ENCODE data around the gene CDK12. TPM values are rescaled to one million over a fixed set of nuclear protein-coding genes. Genes with fewer than 3 reads are reported as not detected.
"Not testable (repeated sequence)": the region's sequence is repeated elsewhere in the genome, so short reads cannot be mapped to it uniquely, and the experiment has no call there.

The CDK12 gene
- polyA plus RNA-seq, 1 of the 3 experiments (the other 2 are of a cell fraction) = 11.6 TPM

- Histone ChIP-seq H3F3A (replicated peaks; ENCODE audit: insufficient read depth) (peaks cover 3% of the 10 kb centered on the region), H4K20me1 (ENCODE audit: insufficient read depth) (peaks cover 41% of the 10 kb centered on the region), H3K36me3 (replicated peaks in 1 of 2; ENCODE audit: control insufficient read depth in 1 of 2, insufficient read depth in 2 of 2, low read length in 1 of 2) (peaks cover 0 to 8% of the 10 kb centered on the region in 2 experiments), H3K4me3 (ENCODE audit: low read depth in 2 of 2, low read length in 1 of 2) (peak overlapping the region; percentile 74 to 77), H3K4me2 (peak overlapping the region; percentile 93), H3K27ac (ENCODE audit: low read depth in 2 of 2, low read length in 1 of 2) (peak overlapping the region; percentile 91 to 96), H3K9me2 (no peaks in the 10 kb centered on the region), H3K9me3 (no peaks in the 10 kb centered on the region), H3K27me3 (ENCODE audit: insufficient read depth) (no peaks in the 10 kb centered on the region), H3K79me2 (ENCODE audit: insufficient read depth) (peaks cover 52% of the 10 kb centered on the region), H3K9ac (peak overlapping the region; percentile 96), H2AFZ (ENCODE audit: low read depth) (no peak overlapping the region), H3K4me1 (ENCODE audit: control insufficient read depth in 1 of 2, insufficient read depth in 2 of 2, low read depth in 1 of 2, low read length in 1 of 2) (peaks cover 4 to 6% of the 10 kb centered on the region in 2 experiments; a peak in 2 of 4 replicates)
- TF ChIP-seq GABPA (IDR thresholded peaks at IDR 0.05; ENCODE audit: low read depth) (no peak), MXI1 (IDR thresholded peaks at IDR 0.05; ENCODE audit: low read depth, low read length) (peak; percentile 9; the same call in 1 of the 2 replicates)
- under 1% methylated on average over 32 of the region's 34 CpGs for WGBS (ENCODE audit: low lambda C conversion rate)
- CTCF ChIA-PET = interaction anchor here (1.0 to 2.6 kb wide), 6 partner anchors 46 to 255 kb away, joined by 3 to 6 read pairs (median 6); no protein-coding TSS in a partner anchor
- no peak for DNase-seq
- POLR2A ChIA-PET = interaction anchor here (4.3 kb wide), 1 partner anchor 10 kb away, joined by 41 read pairs; the partner anchor contains the start of gene MED1
These were observed 762 bp downstream of the CDK12 start for GRCh38 chr17:39461926-39462569.

GRCh38 chr17:39462631-39463375 lies 1.5 kb downstream of the CDK12 start:
- Histone ChIP-seq H3K36me3 (replicated peaks in 1 of 2; ENCODE audit: control insufficient read depth in 1 of 2, insufficient read depth in 2 of 2, low read length in 1 of 2) (peaks cover 0 to 8% of the 10 kb centered on the region in 2 experiments), H3K4me1 (ENCODE audit: control insufficient read depth in 1 of 2, insufficient read depth in 2 of 2, low read depth in 1 of 2, low read length in 1 of 2) (peaks cover 4 to 6% of the 10 kb centered on the region in 2 experiments; a peak in 2 of 4 replicates), H3K9ac (peak overlapping the region; percentile 96), H3K4me3 (ENCODE audit: low read depth in 2 of 2, low read length in 1 of 2) (peak overlapping the region; percentile 74 to 77), H4K20me1 (ENCODE audit: insufficient read depth) (peaks cover 49% of the 10 kb centered on the region), H3K79me2 (ENCODE audit: insufficient read depth) (peaks cover 59% of the 10 kb centered on the region), H3K4me2 (peak overlapping the region; percentile 93), H3K27me3 (ENCODE audit: insufficient read depth) (no peaks in the 10 kb centered on the region), H3K9me2 (no peaks in the 10 kb centered on the region), H3K9me3 (no peaks in the 10 kb centered on the region), H2AFZ (ENCODE audit: low read depth) (no peak overlapping the region), H3K27ac (ENCODE audit: low read depth in 2 of 2, low read length in 1 of 2) (peak overlapping the region in 1 of 2 experiments; percentile 96; a peak in 1 of 4 replicates), H3F3A (replicated peaks; ENCODE audit: insufficient read depth) (peaks cover 3% of the 10 kb centered on the region)
- WGBS (ENCODE audit: low lambda C conversion rate) = 5% methylated on average over 28 of the region's 28 CpGs
- ChIA-PET CTCF (interaction anchor here (1.0 to 2.6 kb wide), 5 partner anchors 47 to 192 kb away, joined by 4 to 6 read pairs (median 6); no protein-coding TSS in a partner anchor), POLR2A (interaction anchor here (4.3 kb wide), 1 partner anchor 11 kb away, joined by 41 read pairs; the partner anchor contains the start of gene MED1)
- DNase-seq = peak; percentile 19
- TF ChIP-seq SMC3 (IDR thresholded peaks at IDR 0.05; ENCODE audit: low read depth, low read length) (no peak), MXI1 (IDR thresholded peaks at IDR 0.05; ENCODE audit: low read depth, low read length) (0 out of 2 replicates have a peak, but pooled peaks have one; percentile 7)

GRCh38 chr17:39464639-39465181 lies 3.4 kb downstream of the CDK12 start:
- not testable (repeated sequence) for H3K9me3 ChIP-seq; H3K27ac ChIP-seq (ENCODE audit: low read depth in 2 of 2, low read length in 1 of 2); H2AFZ ChIP-seq (ENCODE audit: low read depth); H3F3A ChIP-seq (replicated peaks; ENCODE audit: insufficient read depth); H3K4me1 ChIP-seq (ENCODE audit: control insufficient read depth in 1 of 2, insufficient read depth in 2 of 2, low read depth in 1 of 2, low read length in 1 of 2); DNase-seq; H3K9me2 ChIP-seq; H3K27me3 ChIP-seq (ENCODE audit: insufficient read depth)
- Histone ChIP-seq H3K9ac (peak overlapping the region; percentile 96; the same call in 1 of the 2 replicates), H4K20me1 (ENCODE audit: insufficient read depth) (peaks cover 57% of the 10 kb centered on the region), H3K79me2 (ENCODE audit: insufficient read depth) (peaks cover 78% of the 10 kb centered on the region), H3K36me3 (replicated peaks in 1 of 2; ENCODE audit: control insufficient read depth in 1 of 2, insufficient read depth in 2 of 2, low read length in 1 of 2) (peaks cover 0 to 21% of the 10 kb centered on the region in 2 experiments), H3K4me2 (peak overlapping the region; percentile 93), H3K4me3 (ENCODE audit: low read depth in 2 of 2, low read length in 1 of 2) (peak overlapping the region in 1 of 2 experiments; percentile 77; a peak in 2 of 4 replicates)
- 86% methylated on average over 11 of the region's 11 CpGs for WGBS (ENCODE audit: low lambda C conversion rate)
- ChIA-PET POLR2A (interaction anchor here (0.6 to 4.3 kb wide), 2 partner anchors 13 to 164 kb away, joined by 3 to 41 read pairs; partner anchors contain the start of gene MED1), CTCF (interaction anchor here (0.6 to 1.1 kb wide), 3 partner anchors 156 to 645 kb away, joined by 3 read pairs; no protein-coding TSS in a partner anchor)

- 98% methylated on average over 11 of the region's 11 CpGs for WGBS (ENCODE audit: low lambda C conversion rate)
- POLR2A ChIA-PET, CTCF ChIA-PET: not testable (repeated sequence)
These were observed 7.3 kb downstream of the CDK12 start for GRCh38 chr17:39468610-39469009.

More at GRCh38 chr17:39468610-39469009, 7.3 kb downstream of the CDK12 start:
- H3K4me1 ChIP-seq (ENCODE audit: control insufficient read depth in 1 of 2, insufficient read depth in 2 of 2, low read depth in 1 of 2, low read length in 1 of 2); H3K9me2 ChIP-seq; H3K9me3 ChIP-seq; H2AFZ ChIP-seq (ENCODE audit: low read depth); DNase-seq; H3F3A ChIP-seq (replicated peaks; ENCODE audit: insufficient read depth); H3K4me2 ChIP-seq; H3K27ac ChIP-seq (ENCODE audit: low read depth in 2 of 2, low read length in 1 of 2); H3K4me3 ChIP-seq (ENCODE audit: low read depth in 2 of 2, low read length in 1 of 2); H3K27me3 ChIP-seq (ENCODE audit: insufficient read depth); H3K9ac ChIP-seq: not testable (repeated sequence)
- Histone ChIP-seq H4K20me1 (ENCODE audit: insufficient read depth) (peaks cover 51% of the 10 kb centered on the region), H3K79me2 (ENCODE audit: insufficient read depth) (peaks cover 99% of the 10 kb centered on the region), H3K36me3 (replicated peaks in 1 of 2; ENCODE audit: control insufficient read depth in 1 of 2, insufficient read depth in 2 of 2, low read length in 1 of 2) (peaks cover 17 to 56% of the 10 kb centered on the region in 2 experiments)

Data from SK-N-SH (cell line).